ENCODE measurements around the gene PATJ.

DNA sequence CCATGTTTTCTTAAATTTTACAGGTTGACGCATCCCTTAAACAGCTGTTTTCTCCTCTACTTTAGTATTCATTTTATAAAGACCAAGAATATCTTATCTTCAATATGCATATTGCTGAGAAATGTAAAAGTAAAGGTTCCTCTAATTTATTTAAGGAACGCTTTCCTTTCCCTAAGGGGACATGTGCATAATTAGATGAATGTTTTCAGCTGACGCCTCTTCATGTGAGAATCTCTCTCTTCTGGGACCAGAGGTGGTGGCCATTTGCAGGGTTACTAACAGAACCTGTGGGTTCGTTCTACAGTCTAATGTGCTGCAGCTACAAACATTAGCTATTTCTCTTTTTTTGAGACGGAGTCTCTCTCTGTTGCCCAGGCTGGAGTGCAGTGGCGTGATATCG is 304.6 kb downstream of the PATJ start:
- TF ChIP-seq, protein P1, sequence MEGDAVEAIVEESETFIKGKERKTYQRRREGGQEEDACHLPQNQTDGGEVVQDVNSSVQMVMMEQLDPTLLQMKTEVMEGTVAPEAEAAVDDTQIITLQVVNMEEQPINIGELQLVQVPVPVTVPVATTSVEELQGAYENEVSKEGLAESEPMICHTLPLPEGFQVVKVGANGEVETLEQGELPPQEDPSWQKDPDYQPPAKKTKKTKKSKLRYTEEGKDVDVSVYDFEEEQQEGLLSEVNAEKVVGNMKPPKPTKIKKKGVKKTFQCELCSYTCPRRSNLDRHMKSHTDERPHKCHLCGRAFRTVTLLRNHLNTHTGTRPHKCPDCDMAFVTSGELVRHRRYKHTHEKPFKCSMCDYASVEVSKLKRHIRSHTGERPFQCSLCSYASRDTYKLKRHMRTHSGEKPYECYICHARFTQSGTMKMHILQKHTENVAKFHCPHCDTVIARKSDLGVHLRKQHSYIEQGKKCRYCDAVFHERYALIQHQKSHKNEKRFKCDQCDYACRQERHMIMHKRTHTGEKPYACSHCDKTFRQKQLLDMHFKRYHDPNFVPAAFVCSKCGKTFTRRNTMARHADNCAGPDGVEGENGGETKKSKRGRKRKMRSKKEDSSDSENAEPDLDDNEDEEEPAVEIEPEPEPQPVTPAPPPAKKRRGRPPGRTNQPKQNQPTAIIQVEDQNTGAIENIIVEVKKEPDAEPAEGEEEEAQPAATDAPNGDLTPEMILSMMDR (IDR thresholded peaks at IDR 0.05) = no peak
- no peak for TF ChIP-seq POLR2A (IDR thresholded peaks at IDR 0.05)
